ENCODE results near the gene TSPAN14. TPM values are rescaled to one million over a fixed set of nuclear protein-coding genes. Genes with fewer than 3 reads are reported as not detected.
A peak's percentile ranks its signal among the peaks of the same experiment; 100 is the strongest.

Gene TSPAN14
- total and polyA plus RNA-seq, 10 of the 15 experiments (the other 5 are each of a cell fraction or from before 2014, with no cell fraction given): 2.5 to 31.7 (median 17.9) TPM

DNA sequence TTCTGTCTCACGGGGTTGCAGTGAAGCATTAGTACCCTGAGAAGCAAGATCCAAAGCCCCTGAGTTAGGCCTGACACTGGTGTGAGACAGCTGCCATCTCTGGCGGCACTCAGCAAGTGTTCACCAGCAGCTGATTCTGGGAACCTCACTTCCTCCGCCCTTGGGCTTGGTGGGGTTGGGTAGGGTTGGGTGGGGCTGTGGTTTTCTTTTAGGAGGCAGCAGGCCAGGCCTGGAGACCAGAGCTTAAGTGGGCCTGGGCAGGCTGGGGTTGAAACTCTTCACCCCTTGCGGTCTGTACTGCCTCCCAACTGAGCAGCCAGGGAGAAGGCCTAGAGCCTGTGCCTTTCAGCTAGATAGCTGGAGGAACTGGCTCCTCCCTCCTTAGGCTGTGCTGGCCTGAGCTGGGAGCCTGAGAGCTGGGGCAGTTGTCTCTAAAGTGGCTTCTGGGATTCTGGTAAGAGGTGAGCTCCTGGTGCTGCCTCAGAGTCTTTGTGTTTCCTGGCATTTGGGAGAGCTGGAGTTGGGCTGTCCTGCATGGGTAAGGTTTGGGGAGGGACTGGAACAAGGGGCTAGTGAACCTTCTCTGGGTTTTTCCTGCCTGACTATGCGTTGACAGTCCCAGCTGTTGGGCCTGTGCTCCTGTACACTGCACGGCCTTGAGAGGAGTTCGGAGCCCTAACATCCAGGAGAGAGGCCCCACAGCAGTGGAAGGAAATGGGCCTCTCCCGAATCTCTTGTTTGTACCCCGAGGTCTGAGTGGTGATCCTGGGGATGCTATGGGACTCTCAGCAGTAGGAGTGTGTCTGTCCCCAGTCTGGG, 5.1 kb downstream of the TSPAN14 start:
- DNase-seq (ENCODE audit: low read depth, low spot score) (peak; percentile 73), FAIRE-seq (no peak), ATAC-seq (peak; percentile 59)
- intact Hi-C loops (cut with micrococcal nuclease; ENCODE audit: unreplicated experiment): loop anchor here (5.0 to 10.0 kb wide), 3 partner anchors 43 to 646 kb away; no protein-coding TSS in a partner anchor
- peak overlapping the region; percentile 33 for H3K9ac ChIP-seq (ENCODE audit: control insufficient read depth, insufficient read depth, low read length)
- in situ Hi-C loops (cut with MboI): no loop called here
- H4K20me1 ChIP-seq (ENCODE audit: control insufficient read depth, insufficient read depth): no peaks in the 10 kb centered on the region; the same call in 1 of the 2 replicates
- H3K4me2 ChIP-seq (ENCODE audit: control insufficient read depth, insufficient read depth): peak overlapping the region; percentile 51
- no TSS peak for BruUV-seq (replicated peaks)
- SMC1A ChIA-PET (ENCODE audit: uncharacterized antibody, unreplicated experiment): interaction anchor here (0.9 to 36.0 kb wide), 6 partner anchors 9 to 46 kb away, joined by 3 to 1038 read pairs (median 58); no protein-coding TSS in a partner anchor
- POLR2A ChIA-PET: interaction anchor here (0.6 to 9.6 kb wide), 6 partner anchors 11 to 78 kb away, joined by 3 to 190 read pairs (median 3); no protein-coding TSS in a partner anchor
- RAD21 ChIA-PET (ENCODE audit: unreplicated experiment): interaction anchor here (0.5 to 21.4 kb wide), 9 partner anchors 10 to 737 kb away, joined by 3 to 412 read pairs (median 5); no protein-coding TSS in a partner anchor
- H3K36me3 ChIP-seq (ENCODE audit: control insufficient read depth in 2 of 2, insufficient read depth in 2 of 2, low read length in 1 of 2): peaks cover 0 to 2% of the 10 kb centered on the region in 2 experiments; a peak in 1 of 4 replicates
- 24% methylated on average over 9 of the region's 9 CpGs for WGBS (ENCODE audit: insufficient coverage, insufficient replicate concordance, low lambda C conversion rate, missing lambda C conversion rate)
- peaks cover 91% of the 10 kb centered on the region for H3K79me2 ChIP-seq (ENCODE audit: control insufficient read depth, insufficient read depth, low read length)
- H3K27me3 ChIP-seq (replicated peaks in 1 of 2; ENCODE audit: control insufficient read depth in 2 of 2, insufficient read depth in 2 of 2, low read length in 1 of 2): no peaks in the 10 kb centered on the region
- no peak overlapping the region for H2AFZ ChIP-seq (ENCODE audit: control insufficient read depth, low read depth, low read length)
- H3K27ac ChIP-seq (ENCODE audit: control insufficient read depth, insufficient read depth): peak overlapping the region; percentile 45
- peaks cover 79% of the 10 kb centered on the region for H3K4me1 ChIP-seq (ENCODE audit: control insufficient read depth, insufficient read depth, low read length)
- CTCF ChIA-PET: interaction anchor here (0.5 to 21.5 kb wide), 10 partner anchors 9 to 140 kb away, joined by 3 to 402 read pairs (median 4); no protein-coding TSS in a partner anchor
- no peaks in the 10 kb centered on the region for H3K9me3 ChIP-seq (replicated peaks; ENCODE audit: control insufficient read depth, insufficient read depth, low read length)
- H3K4me3 ChIP-seq: peak overlapping the region; percentile 92; the same call in 1 of the 2 replicates
- TF ChIP-seq CEBPB (IDR thresholded peaks at IDR 0.05; ENCODE audit: borderline replicate concordance in 1 of 2, low read depth in 2 of 2, low read length in 2 of 2) (no peak), MLLT1 (IDR thresholded peaks at IDR 0.05) (0 out of 2 replicates have a peak, but pooled peaks have one; percentile 16), CBFB (IDR thresholded peaks at IDR 0.05; ENCODE audit: low read depth) (0 out of 2 replicates have a peak, but pooled peaks have one; percentile 58), ZNF687 (IDR thresholded peaks at IDR 0.05) (peak; percentile 82), MXI1 (IDR thresholded peaks at IDR 0.05; ENCODE audit: low read depth, low read length) (peak; percentile 58), ZNF384 (IDR thresholded peaks at IDR 0.05; ENCODE audit: borderline replicate concordance, low read depth, low read length) (0 out of 2 replicates have a peak, but pooled peaks have one; percentile 3), CBX5 (IDR thresholded peaks at IDR 0.05; ENCODE audit: low read depth) (no peak), TCF3 (IDR thresholded peaks at IDR 0.05; ENCODE audit: borderline replicate concordance, insufficient read depth, low read depth, low read length) (0 out of 2 replicates have a peak, but pooled peaks have one; percentile 28), LARP7 (IDR thresholded peaks at IDR 0.05) (peak; percentile 43; the same call in 1 of the 2 replicates), SRF (IDR thresholded peaks at IDR 0.05; ENCODE audit: low read depth in 2 of 2, low read length in 2 of 2) (no peak), NBN (IDR thresholded peaks at IDR 0.05) (peak; percentile 64; the same call in 1 of the 2 replicates), TCF12 (IDR thresholded peaks at IDR 0.05; ENCODE audit: low read depth, low read length) (peak; percentile 71; the same call in 1 of the 2 replicates)
- TF ChIP-seq, protein P1, sequence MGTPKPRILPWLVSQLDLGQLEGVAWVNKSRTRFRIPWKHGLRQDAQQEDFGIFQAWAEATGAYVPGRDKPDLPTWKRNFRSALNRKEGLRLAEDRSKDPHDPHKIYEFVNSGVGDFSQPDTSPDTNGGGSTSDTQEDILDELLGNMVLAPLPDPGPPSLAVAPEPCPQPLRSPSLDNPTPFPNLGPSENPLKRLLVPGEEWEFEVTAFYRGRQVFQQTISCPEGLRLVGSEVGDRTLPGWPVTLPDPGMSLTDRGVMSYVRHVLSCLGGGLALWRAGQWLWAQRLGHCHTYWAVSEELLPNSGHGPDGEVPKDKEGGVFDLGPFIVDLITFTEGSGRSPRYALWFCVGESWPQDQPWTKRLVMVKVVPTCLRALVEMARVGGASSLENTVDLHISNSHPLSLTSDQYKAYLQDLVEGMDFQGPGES (IDR thresholded peaks at IDR 0.05): no peak
